H1 (cell line): ENCODE measurements around the gene TBX3. TPM values are rescaled to one million over a fixed set of nuclear protein-coding genes. Genes with fewer than 3 reads are reported as not detected.

Source experiments
- CTCF ChIA-PET: fragments of 300-600 bp; sonication (Branson Sonifier 250); formaldehyde crosslinking; loops from one replicate; lab custom pipeline; 2021; ENCODE audit not compliant: partially characterized antibody; lab: Charles Lee
- POLR2A ChIA-PET: fragments of 300-600 bp; sonication (Branson Sonifier 250); formaldehyde crosslinking; loops from one replicate; lab custom pipeline; 2021; ENCODE audit warnings: inconsistent platforms; ENCODE audit not compliant: partially characterized antibody; lab: Charles Lee
- DNase-seq, 2 experiments: peaks; one replicate each; pipeline versions ENCODE4 v3.0.0 to v3.0.0-alpha.2; 2010 to 2022; ENCODE audit warnings: low spot score in 2 of 2, low read depth in 1 of 2, mixed read lengths in 1 of 2
- FAIRE-seq: peaks from 2 replicates; lab custom pipeline; 2011; peaks lifted over from hg19 to GRCh38; lab: Jason Lieb, UNC
- H2AFZ ChIP-seq: 2 replicates; pipeline ENCODE4 v1.8.1; 2012; ENCODE audit warnings: low read length, inconsistent platforms
- H2AK5ac ChIP-seq: 2 replicates; pipeline ENCODE4 v1.6.1; 2013; ENCODE audit warnings: low read depth, low read length
- H2BK120ac ChIP-seq: replicated peaks from 2 replicates; pipeline ENCODE3; 2013; ENCODE audit warnings: low read depth, low read length, inconsistent platforms
- H2BK12ac ChIP-seq: 2 replicates; pipeline ENCODE4 v1.6.1; 2013; ENCODE audit warnings: low read depth, low read length
- H2BK15ac ChIP-seq: 2 replicates; pipeline ENCODE4 v1.6.1; 2013; ENCODE audit warnings: low read length
- H2BK20ac ChIP-seq: 2 replicates; pipeline ENCODE4 v1.6.1; 2013; ENCODE audit warnings: low read length
- H2BK5ac ChIP-seq: 2 replicates; pipeline ENCODE4 v1.6.1; 2013; ENCODE audit warnings: low read depth, low read length
- H3K14ac ChIP-seq: 2 replicates; pipeline ENCODE4 v1.6.1; 2013; ENCODE audit warnings: inconsistent platforms; ENCODE audit not compliant: insufficient read length
- H3K18ac ChIP-seq: 2 replicates; pipeline ENCODE4 v1.6.1; 2013; ENCODE audit warnings: low read length; ENCODE audit errors: extremely low read depth
- H3K23ac ChIP-seq: 2 replicates; pipeline ENCODE4 v1.6.1; 2013; ENCODE audit warnings: inconsistent platforms; ENCODE audit not compliant: insufficient read length
- H3K23me2 ChIP-seq: 2 replicates; pipeline ENCODE4 v1.6.1; 2013; ENCODE audit warnings: low read depth, low read length
- H3K27ac ChIP-seq: 2 replicates; pipeline ENCODE4 v1.6.1; 2011; ENCODE audit warnings: low read depth, low read length, inconsistent platforms
- H3K27me3 ChIP-seq, 4 experiments: replicated peaks in 1 of 4; 1 replicate in 1 of 4; 2 replicates in 3 of 4; pipeline versions ENCODE4 v1.6.1 to v1.8.1; 2011 to 2013; ENCODE audit warnings: low read length in 3 of 4, mild to moderate bottlenecking in 3 of 4, inconsistent platforms in 2 of 4, mixed read lengths in 2 of 4, moderate library complexity in 1 of 4; ENCODE audit not compliant: control insufficient read depth in 3 of 4, insufficient read depth in 3 of 4; ENCODE audit errors: extremely low read depth in 1 of 4
- H3K36me3 ChIP-seq, 4 experiments: 2 replicates each; pipeline versions ENCODE4 v1.6.1 to v1.8.1; 2011 to 2013; ENCODE audit warnings: mild to moderate bottlenecking in 4 of 4, low read length in 3 of 4, moderate library complexity in 2 of 4, control low read depth in 1 of 4, inconsistent platforms in 1 of 4; ENCODE audit not compliant: insufficient read depth in 4 of 4, control insufficient read depth in 2 of 4
- H3K4ac ChIP-seq: replicated peaks from 2 replicates; pipeline ENCODE3; 2013; ENCODE audit warnings: low read length, low read depth, mixed read lengths, inconsistent platforms; ENCODE audit not compliant: insufficient read length
- H3K4me1 ChIP-seq, 4 experiments: replicated peaks in 1 of 4; 1 replicate in 1 of 4; 2 replicates in 3 of 4; pipeline versions ENCODE4 v1.6.1 to v1.8.1; 2011 to 2013; ENCODE audit warnings: low read length in 3 of 4, inconsistent platforms in 2 of 4, mixed read lengths in 1 of 4; ENCODE audit not compliant: insufficient read depth in 4 of 4, control insufficient read depth in 3 of 4
- H3K4me2 ChIP-seq, 2 experiments: 2 replicates each; pipeline versions ENCODE4 v1.6.1 to v1.8.1; 2011 to 2013; ENCODE audit warnings: low read depth in 2 of 2, low read length in 2 of 2, control low read depth in 1 of 2, inconsistent platforms in 1 of 2, mild to moderate bottlenecking in 1 of 2; ENCODE audit not compliant: insufficient read depth in 1 of 2
- H3K4me3 ChIP-seq, 4 experiments: fragments of 200-600, 300-600 bp in 1 of 4; sonication (generic), shearing (Covaris generic), sonication (Bioruptor Twin) in 1 of 4; 2 replicates each; pipeline versions ENCODE4 v1.5.1 to v1.8.1; 2011 to 2016; ENCODE audit warnings: low read length in 4 of 4, low read depth in 3 of 4, control low read depth in 2 of 4, inconsistent platforms in 2 of 4, mild to moderate bottlenecking in 2 of 4, mixed read lengths in 1 of 4, moderate library complexity in 1 of 4; ENCODE audit not compliant: insufficient read depth in 2 of 4; ENCODE audit errors: extremely low read depth in 1 of 4
- H3K56ac ChIP-seq: replicated peaks from 2 replicates; pipeline ENCODE3; 2013; ENCODE audit warnings: low read depth, mild to moderate bottlenecking, mixed read lengths, low read length, inconsistent platforms; ENCODE audit not compliant: insufficient read length
- H3K79me1 ChIP-seq: 2 replicates; pipeline ENCODE4 v1.6.1; 2013; ENCODE audit warnings: low read depth, low read length, control low read depth
- H3K79me2 ChIP-seq, 2 experiments: 2 replicates each; pipeline versions ENCODE4 v1.6.1 to v1.8.1; 2012 to 2013; ENCODE audit warnings: low read length in 2 of 2, mild to moderate bottlenecking in 2 of 2, inconsistent platforms in 1 of 2; ENCODE audit not compliant: insufficient read depth in 2 of 2, control insufficient read depth in 1 of 2
- H3K9ac ChIP-seq, 4 experiments: replicated peaks in 1 of 4; 1 replicate in 1 of 4; 2 replicates in 3 of 4; pipeline versions ENCODE4 v1.6.1 to v1.8.1; 2011 to 2013; ENCODE audit warnings: low read depth in 3 of 4, low read length in 3 of 4, control low read depth in 2 of 4, mild to moderate bottlenecking in 2 of 4, moderate library complexity in 2 of 4, inconsistent platforms in 1 of 4; ENCODE audit errors: extremely low read depth in 1 of 4
- H3K9me3 ChIP-seq, 2 experiments: 2 replicates each; pipeline versions ENCODE4 v1.6.1 to v1.8.1; 2012 to 2013; ENCODE audit warnings: mild to moderate bottlenecking in 2 of 2, moderate library complexity in 2 of 2, control low read depth in 1 of 2, inconsistent platforms in 1 of 2, low read depth in 1 of 2, low read length in 1 of 2, mixed read lengths in 1 of 2; ENCODE audit not compliant: insufficient read depth in 2 of 2
- H4K20me1 ChIP-seq, 2 experiments: replicated peaks in 1 of 2; 2 replicates each; pipeline versions ENCODE3 to v1.8.1; 2011 to 2013; ENCODE audit warnings: inconsistent platforms in 2 of 2, low read length in 2 of 2, mild to moderate bottlenecking in 1 of 2; ENCODE audit not compliant: insufficient read depth in 2 of 2, control insufficient read depth in 1 of 2
- H4K5ac ChIP-seq: 2 replicates; pipeline ENCODE4 v1.6.1; 2013; ENCODE audit warnings: low read length, low read depth, mixed read lengths, inconsistent platforms; ENCODE audit not compliant: insufficient read length
- H4K8ac ChIP-seq: 2 replicates; pipeline ENCODE4 v1.8.0; 2013; ENCODE audit warnings: mild to moderate bottlenecking, moderate library complexity, low read length, inconsistent platforms; ENCODE audit not compliant: insufficient read depth; ENCODE audit errors: extremely low read depth
- H4K91ac ChIP-seq: replicated peaks from 2 replicates; pipeline ENCODE3; 2013; ENCODE audit warnings: low read length, mixed read lengths, inconsistent platforms; ENCODE audit not compliant: insufficient read length
- CBX8 ChIP-seq: fragments of 300-800, 300-1000 bp; sonication (generic); IDR thresholded peaks from 2 replicates; pipeline ENCODE4 v1.7.1; 2016; ENCODE audit warnings: low read depth, low read length, borderline replicate concordance
- JUN ChIP-seq: IDR thresholded peaks from 2 replicates; pipeline ENCODE4 v1.6.1; 2011; ENCODE audit warnings: low read depth, mild to moderate bottlenecking, improper control_type of control experiment, low read length
- KDM5A ChIP-seq: fragments of 200-600 bp; IDR thresholded peaks from 2 replicates; pipeline ENCODE4 v1.7.1; 2012; ENCODE audit warnings: mild to moderate bottlenecking, low read length, inconsistent platforms, mixed read lengths
- SP1 ChIP-seq: IDR thresholded peaks from 2 replicates; pipeline ENCODE4 v1.6.1; 2011; ENCODE audit warnings: low read depth, low read length
- WGBS, 2 experiments: shearing (Covaris generic) in 1 of 2; methylation state at CpG; one replicate each; pipeline versions ENCODE4 v1.1.6 to v1.1.7; 2013 to 2015; ENCODE audit warnings: low lambda C conversion rate in 2 of 2, mixed read lengths in 2 of 2, inconsistent platforms in 1 of 2, low coverage in 1 of 2, missing lambda C conversion rate in 1 of 2; ENCODE audit not compliant: insufficient replicate concordance in 2 of 2, insufficient coverage in 1 of 2, insufficient read length in 1 of 2; ENCODE audit errors: extremely low coverage in 1 of 2, missing lambda C conversion rate in 1 of 2; 5-methylcytosine and 5-hydroxymethylcytosine counted together
- polyA plus RNA-seq, 7 experiments: library from polyadenylated mRNA; depleted of rRNA in 3 of 7; stranded (reverse) in 5 of 7; unstranded in 2 of 7; fragments of >200 nt in 5 of 7; fragments of 200-250 nt in 2 of 7; gene quantifications; 1 replicate in 5 of 7; 2 replicates in 1 of 7; 4 replicates in 1 of 7; pipeline versions ENCODE4 v1.2.1 to v1.2.3, GENCODE V29; 2011 to 2013; ENCODE audit warnings: missing spikeins in 2 of 7, mixed read lengths in 2 of 7
- total RNA-seq: library from RNA; stranded (reverse); fragmentation: NEBNext Ultra II Directional; extraction: Animal tissue kit (Norgen Biotek cat#: 25700); gene quantifications from 2 replicates; pipeline ENCODE4 v1.2.1, GENCODE V29; 2021

TBX3 gene
- total and polyA plus RNA-seq, 2 of the 8 experiments (the other 6 are each of a cell fraction or from before 2014, with no cell fraction given): 0.09 to 1.0 TPM

GRCh38 chr12:114670291-114670980 is 13.5 kb downstream of the TBX3 start:
- FAIRE-seq: no peak
- Histone ChIP-seq H3K14ac (no peak overlapping the region), H4K8ac (no peak overlapping the region), H3K4me2 (peak overlapping the region in 1 of 2 experiments; percentile 56; a peak in 1 of 4 replicates), H3K36me3 (no peaks in the 10 kb centered on the region), H3K9ac (no peak overlapping the region), H3K23ac (no peak overlapping the region), H3K27me3 (peaks cover 64 to 92% (median 87%) of the 10 kb centered on the region in 4 experiments), H3K23me2 (peaks cover 7% of the 10 kb centered on the region; the same call in 1 of the 2 replicates), H2BK20ac (no peak overlapping the region), H2AK5ac (no peak overlapping the region), H3K9me3 (no peaks in the 10 kb centered on the region), H2BK5ac (no peak overlapping the region), H3K4me1 (peaks cover 2 to 49% (median 25%) of the 10 kb centered on the region in 4 experiments), H3K27ac (no peak overlapping the region), H3K18ac (no peak overlapping the region), H4K20me1 (peaks cover 11 to 12% of the 10 kb centered on the region in 2 experiments), H3K79me1 (no peaks in the 10 kb centered on the region), H3K56ac (no peak overlapping the region), H4K5ac (no peak overlapping the region), H4K91ac (no peak overlapping the region), H2BK15ac (no peak overlapping the region), H2BK120ac (no peak overlapping the region), H3K4me3 (no peak overlapping the region; a peak in 1 of 8 replicates), H3K79me2 (no peaks in the 10 kb centered on the region), H3K4ac (no peak overlapping the region), H2BK12ac (no peak overlapping the region), H2AFZ (no peak overlapping the region)
- WGBS, 2 experiments: 2% methylated on average over 3 of the region's 3 CpGs; no CpG with 5 or more reads in 1 of the 2 experiments
- TF ChIP-seq JUN (no peak), KDM5A (no peak), SP1 (0 out of 2 replicates have a peak, but pooled peaks have one; percentile 4), CBX8 (peak; percentile 24; the same call in 1 of the 2 replicates)
- CTCF ChIA-PET: interaction anchor here (0.6 to 1.3 kb wide), 6 partner anchors 14 to 90 kb away, joined by 3 to 5 read pairs (median 4); partner anchors contain the start of gene TBX3
- POLR2A ChIA-PET: interaction anchor here (1.4 to 5.9 kb wide), 5 partner anchors 8 to 28 kb away, joined by 4 to 45 read pairs (median 6); partner anchors contain the start of gene TBX3
- DNase-seq: no peak
